ENCODE results near the gene STAT5B. TPM values are rescaled to one million over a fixed set of nuclear protein-coding genes. Genes with fewer than 3 reads are reported as not detected.
A peak's percentile ranks its signal among the peaks of the same experiment; 100 is the strongest.

STAT5B gene
- total and polyA plus RNA-seq, 2 of the 8 experiments (the other 6 are each of a cell fraction or from before 2014, with no cell fraction given), result 35.3 to 52.6 TPM

DNA sequence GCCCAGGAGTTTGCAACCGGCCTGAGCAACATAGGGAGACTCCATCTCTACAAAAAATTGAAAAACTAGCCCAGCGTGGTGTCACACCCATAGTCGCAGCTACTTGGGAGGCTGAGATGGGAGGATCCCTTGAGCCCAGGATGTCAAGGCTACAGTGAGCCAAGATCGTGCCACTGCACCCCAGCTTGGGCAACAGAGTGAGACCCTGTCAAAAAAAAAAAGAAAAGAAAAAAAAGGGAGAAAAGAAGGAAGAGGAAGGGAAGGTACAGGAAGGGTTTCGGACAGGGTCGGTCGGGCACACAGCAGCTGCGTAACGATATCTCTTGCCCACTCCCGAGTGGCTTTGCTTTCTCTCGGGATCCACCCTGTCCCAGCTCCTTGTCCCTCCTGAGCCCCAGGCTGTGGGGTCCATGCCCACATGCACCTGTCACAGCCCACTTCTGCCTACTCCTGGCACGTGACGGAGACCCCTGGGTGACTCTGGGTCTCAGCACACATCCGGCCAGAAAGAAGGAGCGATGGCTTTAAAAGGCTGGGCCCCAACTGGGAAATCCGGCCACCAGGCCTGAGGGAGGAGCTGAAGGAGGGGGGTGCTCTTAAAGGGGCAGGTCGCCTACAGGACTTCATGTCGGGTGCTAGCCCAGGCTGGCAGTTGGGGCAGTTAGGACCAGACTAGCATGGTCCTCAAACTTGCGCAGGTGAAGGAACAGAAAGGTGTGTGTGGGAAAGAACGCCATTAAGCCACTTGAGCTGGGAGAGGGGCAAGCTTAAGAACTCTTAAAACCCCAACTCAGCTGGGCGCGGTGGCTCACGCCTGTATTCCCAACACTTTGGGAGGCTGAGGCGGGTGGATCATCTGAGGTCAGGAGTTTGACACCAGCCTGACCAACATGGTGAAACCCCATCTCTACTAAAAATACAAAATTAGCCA is 82.0 kb downstream of the STAT5B start, which contains the start of gene GHDC:
Gene GHDC (minus strand): TSS at position 526 of the 931 bp plus-strand sequence. CDS start 913 bp downstream, outside the sequence.
- Histone ChIP-seq H3K9me3 (ENCODE audit: insufficient read depth in 2 of 2, low read depth in 1 of 2, low read length in 1 of 2) (no peaks in the 10 kb centered on the region), H2AK5ac (ENCODE audit: low read depth, low read length) (no peak within 1 kb of the TSS), H3K27ac (ENCODE audit: low read depth, low read length) (no peak within 1 kb of the TSS), H4K20me1 (replicated peaks in 1 of 2; ENCODE audit: control insufficient read depth in 1 of 2, insufficient read depth in 2 of 2, low read length in 2 of 2) (peaks cover 0 to 1% of the 10 kb centered on the region in 2 experiments), H3K23me2 (ENCODE audit: low read depth, low read length) (no peaks in the 10 kb centered on the region), H3K4me2 (ENCODE audit: insufficient read depth in 1 of 2, low read depth in 2 of 2, low read length in 2 of 2) (peak within 1 kb of the TSS; percentile 58 to 62), H3K23ac (ENCODE audit: insufficient read length) (no peak within 1 kb of the TSS), H2BK120ac (replicated peaks; ENCODE audit: low read depth, low read length) (no peak within 1 kb of the TSS), H3K9ac (replicated peaks in 1 of 4; ENCODE audit: extremely low read depth in 1 of 4, low read depth in 3 of 4, low read length in 3 of 4) (no peak within 1 kb of the TSS), H3K14ac (ENCODE audit: insufficient read length) (no peak within 1 kb of the TSS), H2BK15ac (ENCODE audit: low read length) (0 out of 2 replicates have a peak within 1 kb of the TSS, but pooled peaks have one; percentile 63), H3K4ac (replicated peaks; ENCODE audit: insufficient read length, low read depth, low read length) (peak within 1 kb of the TSS; percentile 55), H4K8ac (ENCODE audit: extremely low read depth, insufficient read depth, low read length) (peak within 1 kb of the TSS; percentile 65; the same call in 1 of the 2 replicates), H3K4me1 (replicated peaks in 1 of 4; ENCODE audit: control insufficient read depth in 3 of 4, insufficient read depth in 4 of 4, low read length in 3 of 4) (peaks cover 0 to 4% (median 3%) of the 10 kb centered on the region in 4 experiments; a peak in 5 of 7 replicates), H3K79me2 (ENCODE audit: control insufficient read depth in 1 of 2, insufficient read depth in 2 of 2, low read length in 2 of 2) (no peaks in the 10 kb centered on the region), H3K27me3 (replicated peaks in 1 of 4; ENCODE audit: control insufficient read depth in 3 of 4, extremely low read depth in 1 of 4, insufficient read depth in 3 of 4, low read length in 3 of 4) (no peaks in the 10 kb centered on the region), H4K91ac (replicated peaks; ENCODE audit: insufficient read length, low read length) (peak within 1 kb of the TSS; percentile 17), H3K18ac (ENCODE audit: extremely low read depth, low read length) (peak within 1 kb of the TSS; percentile 52; the same call in 1 of the 2 replicates), H4K5ac (ENCODE audit: insufficient read length, low read depth, low read length) (peak within 1 kb of the TSS; percentile 57), H3K56ac (replicated peaks; ENCODE audit: insufficient read length, low read depth, low read length) (no peak within 1 kb of the TSS), H2BK12ac (ENCODE audit: low read depth, low read length) (peak within 1 kb of the TSS; percentile 13; the same call in 1 of the 2 replicates), H3K4me3 (ENCODE audit: extremely low read depth in 1 of 4, insufficient read depth in 2 of 4, low read depth in 3 of 4, low read length in 4 of 4) (peak within 1 kb of the TSS in 3 of 4 experiments; percentile 16 to 52 (median 19); a peak in 5 of 8 replicates), H3K36me3 (ENCODE audit: control insufficient read depth in 2 of 4, insufficient read depth in 4 of 4, low read length in 3 of 4) (no peaks in the 10 kb centered on the region), H2AFZ (ENCODE audit: low read length) (peak within 1 kb of the TSS; percentile 96), H2BK20ac (ENCODE audit: low read length) (0 out of 2 replicates have a peak within 1 kb of the TSS, but pooled peaks have one; percentile 18), H2BK5ac (ENCODE audit: low read depth, low read length) (peak within 1 kb of the TSS; percentile 74; the same call in 1 of the 2 replicates), H3K79me1 (ENCODE audit: low read depth, low read length) (no peaks in the 10 kb centered on the region)
- FAIRE-seq (peak; percentile 32), DNase-seq (ENCODE audit: low read depth in 1 of 2, low spot score in 2 of 2) (peak in 1 of 2 experiments; percentile 74)
- POLR2A ChIA-PET (ENCODE audit: partially characterized antibody), result interaction anchor here (0.6 to 2.5 kb wide), 4 partner anchors 10 to 116 kb away, joined by 3 to 7 read pairs (median 4); partner anchors contain the start of gene STAT5A
- 71% methylated on average over 23 of the region's 24 CpGs; no CpG with 5 or more reads in 1 of the 2 experiments for WGBS, 2 experiments (ENCODE audit: extremely low coverage in 1 of 2, insufficient coverage in 1 of 2, insufficient read length in 1 of 2, insufficient replicate concordance in 2 of 2, low coverage in 1 of 2, low lambda C conversion rate in 2 of 2, missing lambda C conversion rate in 1 of 2)
- CTCF ChIA-PET (ENCODE audit: partially characterized antibody), result interaction anchor here (0.6 to 7.4 kb wide), 18 partner anchors 8 to 294 kb away, joined by 3 to 34 read pairs (median 4); partner anchors contain the start of genes HSPB9 and KAT2A
- TF ChIP-seq, protein P1, sequence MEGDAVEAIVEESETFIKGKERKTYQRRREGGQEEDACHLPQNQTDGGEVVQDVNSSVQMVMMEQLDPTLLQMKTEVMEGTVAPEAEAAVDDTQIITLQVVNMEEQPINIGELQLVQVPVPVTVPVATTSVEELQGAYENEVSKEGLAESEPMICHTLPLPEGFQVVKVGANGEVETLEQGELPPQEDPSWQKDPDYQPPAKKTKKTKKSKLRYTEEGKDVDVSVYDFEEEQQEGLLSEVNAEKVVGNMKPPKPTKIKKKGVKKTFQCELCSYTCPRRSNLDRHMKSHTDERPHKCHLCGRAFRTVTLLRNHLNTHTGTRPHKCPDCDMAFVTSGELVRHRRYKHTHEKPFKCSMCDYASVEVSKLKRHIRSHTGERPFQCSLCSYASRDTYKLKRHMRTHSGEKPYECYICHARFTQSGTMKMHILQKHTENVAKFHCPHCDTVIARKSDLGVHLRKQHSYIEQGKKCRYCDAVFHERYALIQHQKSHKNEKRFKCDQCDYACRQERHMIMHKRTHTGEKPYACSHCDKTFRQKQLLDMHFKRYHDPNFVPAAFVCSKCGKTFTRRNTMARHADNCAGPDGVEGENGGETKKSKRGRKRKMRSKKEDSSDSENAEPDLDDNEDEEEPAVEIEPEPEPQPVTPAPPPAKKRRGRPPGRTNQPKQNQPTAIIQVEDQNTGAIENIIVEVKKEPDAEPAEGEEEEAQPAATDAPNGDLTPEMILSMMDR (IDR thresholded peaks at IDR 0.05; ENCODE audit: control extremely low read depth in 1 of 3, insufficient read depth in 1 of 3, low read depth in 1 of 3, low read length in 3 of 3), result no peak
- peak in 1 of 2 experiments; percentile 46; a peak in 1 of 4 replicates for TF ChIP-seq SIN3A (conservative IDR thresholded peaks at IDR 0.05 in 1 of 2, IDR thresholded peaks at IDR 0.05 in 1 of 2; ENCODE audit: low read depth in 1 of 2, low read length in 2 of 2)
- TF ChIP-seq POLR2AphosphoS5 (IDR thresholded peaks at IDR 0.05; ENCODE audit: low read depth, low read length), result no peak
- TF ChIP-seq SP1 (IDR thresholded peaks at IDR 0.05; ENCODE audit: low read depth, low read length), result peak; percentile 91
- no peak for TF ChIP-seq CBX5 (IDR thresholded peaks at IDR 0.05; ENCODE audit: low read depth, low read length)
- TF ChIP-seq GABPA (IDR thresholded peaks at IDR 0.05; ENCODE audit: borderline replicate concordance, insufficient read depth, low read length), result 0 out of 2 replicates have a peak, but pooled peaks have one; percentile 23

All from H1 (cell line).